ENCODE results near the gene COMT. TPM values are rescaled to one million over a fixed set of nuclear protein-coding genes. Genes with fewer than 3 reads are reported as not detected.

The COMT gene
- total RNA-seq (2022; extraction: Qiagen RNA extraction) = 129 to 173 TPM (median 170 TPM) in 5 replicates

GRCh38 chr22:19941365-19942082 lies at the start of gene COMT, which contains the start of gene TXNRD2:
TSS of gene COMT (plus strand) at chr22:19941772. CDS start at chr22:19962527, 20,755 bp downstream.
TSS of gene TXNRD2 (minus strand) at chr22:19941818. CDS start at chr22:19941803, 15 bp downstream.

DNA sequence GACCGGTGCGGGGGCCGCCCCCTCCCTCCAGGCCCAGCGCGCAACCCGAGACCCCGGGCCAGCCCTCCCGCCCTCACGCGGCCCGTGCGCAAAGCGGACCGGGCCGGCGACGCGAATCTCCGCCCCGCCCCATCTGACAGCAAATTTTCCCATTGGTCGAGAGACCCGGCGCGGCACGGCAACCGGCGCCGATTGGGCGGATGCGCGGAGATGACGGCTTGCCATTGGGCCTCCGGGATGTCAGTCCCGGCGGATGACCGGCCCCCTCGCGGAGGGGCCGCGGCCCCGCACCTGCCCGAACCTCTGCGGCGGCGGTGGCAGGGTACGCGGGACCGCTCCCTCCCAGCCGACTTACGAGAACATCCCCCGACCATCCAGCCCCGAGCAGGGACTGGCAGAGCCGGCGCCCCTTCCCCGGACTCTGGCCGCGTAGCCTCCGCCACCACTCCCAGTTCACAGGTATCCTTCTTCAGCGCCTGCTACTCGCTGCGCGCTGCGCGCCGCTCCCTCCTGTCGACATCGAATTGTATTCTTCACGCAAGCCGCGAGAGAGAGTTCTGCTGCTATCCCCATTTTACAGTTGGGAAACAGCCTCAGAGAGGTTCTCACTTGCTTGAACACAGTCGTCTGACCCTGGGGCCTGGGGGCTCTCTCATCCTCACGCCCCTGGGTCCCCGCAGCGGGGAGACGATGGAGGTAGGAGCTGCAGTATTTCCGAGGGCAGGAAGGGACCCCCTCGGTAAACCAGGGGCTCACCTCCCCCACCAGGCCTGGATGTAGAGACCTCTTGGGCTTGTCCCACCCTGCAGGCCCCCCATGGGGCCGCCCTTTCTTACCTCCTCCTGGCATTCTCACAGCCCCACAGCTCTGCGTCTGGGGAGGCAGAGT lies 75.4 kb downstream of the COMT start, which contains the start of gene ARVCF:
Gene ARVCF, minus strand, starts transcription at position 90 of the 888 bp plus-strand sequence. CDS start 26,029 bp downstream, outside the sequence.

Other genes with a start within 250 kb of the COMT start
- 7.7 to 10.7 TPM (median 10.2 TPM) in 5 replicates for gene SEPTIN5, start 227.3 kb upstream of the COMT start, total RNA-seq (2022; extraction: Qiagen RNA extraction)
- gene GP1BB, start 218.2 kb upstream of the COMT start, total RNA-seq (2022; extraction: Qiagen RNA extraction) = 0.28 to 1.8 TPM (median 1.6 TPM) in 5 replicates
- gene TBX1, start 181.0 kb upstream of the COMT start, total RNA-seq (2022; extraction: Qiagen RNA extraction) = 3.0 to 5.2 TPM (median 5.0 TPM) in 5 replicates
- gene GNB1L, start 86.9 kb upstream of the COMT start, total RNA-seq (2022; extraction: Qiagen RNA extraction) = 14.8 to 20.8 TPM (median 18.0 TPM) in 5 replicates
- 5.4 to 8.8 TPM (median 8.2 TPM) in 5 replicates for gene RTL10, start 86.9 kb upstream of the COMT start, total RNA-seq (2022; extraction: Qiagen RNA extraction)
- 31.7 to 43.9 TPM (median 37.4 TPM) in 5 replicates for gene TXNRD2, start within 50 bp of the COMT start, total RNA-seq (2022; extraction: Qiagen RNA extraction)
- 2.2 to 3.2 TPM (median 2.7 TPM) in 5 replicates for gene ARVCF, start 75.1 kb downstream of the COMT start, total RNA-seq (2022; extraction: Qiagen RNA extraction)
- gene TANGO2, start 79.3 kb downstream of the COMT start, total RNA-seq (2022; extraction: Qiagen RNA extraction) = 11.9 to 15.7 TPM (median 15.6 TPM) in 5 replicates
- 19.1 to 22.7 TPM (median 21.1 TPM) in 5 replicates for gene DGCR8, start 138.5 kb downstream of the COMT start, total RNA-seq (2022; extraction: Qiagen RNA extraction)
- 269 to 300 TPM (median 289 TPM) in 5 replicates for gene RANBP1, start 174.3 kb downstream of the COMT start, total RNA-seq (2022; extraction: Qiagen RNA extraction)
- 14.6 to 31.5 TPM (median 29.4 TPM) in 5 replicates for gene TRMT2A, start 175.5 kb downstream of the COMT start, total RNA-seq (2022; extraction: Qiagen RNA extraction)
- gene ZDHHC8, start 190.0 kb downstream of the COMT start, total RNA-seq (2022; extraction: Qiagen RNA extraction) = 20.5 to 40.3 TPM (median 35.9 TPM) in 5 replicates
- gene CCDC188, start 209.3 kb downstream of the COMT start, total RNA-seq (2022; extraction: Qiagen RNA extraction) = not detected in 5 replicates